K562 (cell line): ENCODE measurements around the gene TRIM47. TPM values are rescaled to one million over a fixed set of nuclear protein-coding genes. Genes with fewer than 3 reads are reported as not detected.

ENCODE experiments used
- ATF1 ChIP-seq, 2 experiments: fragments of 450-650 bp in 1 of 2; IDR thresholded peaks; 2 replicates each; pipeline ENCODE4 v1.6.1; 2016; ENCODE audit warnings: missing compliant biosample characterization in 1 of 2, missing genetic modification characterization in 1 of 2
- C11orf30 ChIP-seq: fragments of 450-650 bp; IDR thresholded peaks from 2 replicates; pipeline ENCODE4 v1.6.1; 2016; ENCODE audit warnings: low read depth, mild to moderate bottlenecking
- CBX8 ChIP-seq: fragments of 200-600 bp; sonication (generic); IDR thresholded peaks from 2 replicates; pipeline ENCODE4 v1.6.1; 2012; ENCODE audit warnings: borderline replicate concordance, mixed run types, low read depth, mild to moderate bottlenecking, moderate library complexity, mixed read lengths, low read length, control low read depth, inconsistent platforms; ENCODE audit not compliant: poor library complexity, severe bottlenecking; ENCODE audit errors: extremely low read depth
- CHCHD3 ChIP-seq: fragments of 250-450 bp; sonication (Bioruptor Pico); IDR thresholded peaks from 2 replicates; pipeline ENCODE4 v2.1.2; 2022; ENCODE audit warnings: mild to moderate bottlenecking
- DMBX1 ChIP-seq: fragments of 250-450 bp; sonication (Bioruptor Pico); IDR thresholded peaks from 2 replicates; pipeline ENCODE4 v1.8.0; 2022; ENCODE audit warnings: inconsistent platforms, mild to moderate bottlenecking, moderate library complexity, borderline replicate concordance
- E2F1 ChIP-seq: sonication (generic); formaldehyde crosslinking; IDR thresholded peaks from 2 replicates; pipeline ENCODE4 v1.8.1; 2023; ENCODE audit warnings: mild to moderate bottlenecking, missing genetic modification reagents, moderate library complexity
- ELF2 ChIP-seq: fragments of 250-450 bp; sonication (Bioruptor Pico); IDR thresholded peaks from 2 replicates; pipeline ENCODE4 v1.5.0; 2021; ENCODE audit warnings: mild to moderate bottlenecking
- ELF4 ChIP-seq: fragments of 450-650 bp; formaldehyde crosslinking; IDR thresholded peaks from 2 replicates; pipeline ENCODE4 v1.4.0; 2022; ENCODE audit warnings: missing genetic modification characterization
- ETV5 ChIP-seq: sonication (generic); formaldehyde crosslinking; IDR thresholded peaks from 2 replicates; pipeline ENCODE4 v1.4.0; 2020; ENCODE audit warnings: low read depth, mild to moderate bottlenecking, missing genetic modification reagents
- HDAC1 ChIP-seq, 2 experiments: fragments of 450-650 bp; IDR thresholded peaks; 2 replicates each; pipeline ENCODE4 v1.6.1; 2016 to 2017; ENCODE audit warnings: inconsistent platforms in 1 of 2, mild to moderate bottlenecking in 1 of 2, moderate library complexity in 1 of 2
- HDAC2 ChIP-seq: fragments of 450-650 bp; IDR thresholded peaks from 2 replicates; pipeline ENCODE4 v1.6.1; 2016; ENCODE audit warnings: mild to moderate bottlenecking
- KAT7 ChIP-seq: sonication (generic); formaldehyde crosslinking; IDR thresholded peaks from 2 replicates; pipeline ENCODE4 v1.8.0; 2022; ENCODE audit warnings: missing genetic modification reagents, mild to moderate bottlenecking, borderline replicate concordance
- KHSRP ChIP-seq: fragments of 450-650 bp; IDR thresholded peaks from 2 replicates; pipeline ENCODE4 v1.6.1; 2017
- MAZ ChIP-seq, 2 experiments: fragments of 450-650 bp in 1 of 2; sonication (generic) in 1 of 2; formaldehyde crosslinking; IDR thresholded peaks in 1 of 2; conservative IDR thresholded peaks in 1 of 2; 2 replicates each; pipeline versions ENCODE4 v1.4.0 to v1.5.0; 2020; ENCODE audit warnings: mild to moderate bottlenecking in 1 of 2, missing genetic modification reagents in 1 of 2
- POLR2G ChIP-seq: fragments of 200-400 bp; formaldehyde crosslinking; IDR thresholded peaks from 2 replicates; pipeline ENCODE4 v1.6.1; 2017; ENCODE audit warnings: low read depth, mild to moderate bottlenecking, antibody characterized with exemption, low read length, moderate library complexity
- RB1 ChIP-seq: fragments of 450-650 bp; IDR thresholded peaks from 2 replicates; pipeline ENCODE4 v1.6.1; 2017; ENCODE audit warnings: low read depth, mild to moderate bottlenecking
- SMAD2 ChIP-seq: fragments of 150-350 bp; IDR thresholded peaks from 2 replicates; pipeline ENCODE4 v1.6.1; 2014; ENCODE audit warnings: low read depth, mild to moderate bottlenecking, low read length
- SOX6 ChIP-seq: fragments of 450-650 bp; IDR thresholded peaks from 2 replicates; pipeline ENCODE4 v1.6.1; 2014; ENCODE audit warnings: mild to moderate bottlenecking
- TBP ChIP-seq: optimal IDR thresholded peaks from 2 replicates; pipeline ENCODE3; 2011; ENCODE audit warnings: low read depth, low read length, improper control_type of control experiment
- ZBTB12 ChIP-seq: fragments of 250-450 bp; sonication (Bioruptor Pico); IDR thresholded peaks from 2 replicates; pipeline ENCODE4 v1.4.0; 2020
- ZBTB17 ChIP-seq: fragments of 450-650 bp; formaldehyde crosslinking; IDR thresholded peaks from 2 replicates; pipeline ENCODE4 v1.4.0; 2020; ENCODE audit warnings: mild to moderate bottlenecking
- ZBTB7A ChIP-seq: IDR thresholded peaks from 2 replicates; pipeline ENCODE4 v1.6.1; 2011; ENCODE audit warnings: low read depth, mild to moderate bottlenecking, low read length, moderate library complexity, borderline replicate concordance; ENCODE audit not compliant: control insufficient read depth
- ZKSCAN1 ChIP-seq: fragments of 150-350 bp; IDR thresholded peaks from 2 replicates; pipeline ENCODE4 v1.6.1; 2016; ENCODE audit warnings: low read depth, low read length
- polyA plus RNA-seq, 8 experiments: library from polyadenylated mRNA; depleted of rRNA in 4 of 8; stranded (reverse) in 5 of 8; unstranded in 3 of 8; fragments of >200 nt; fragmentation: Nextera tagmentation in 2 of 8; fragmentation: Illumina TruSeq in 1 of 8; extraction: Ambion mirVana in 2 of 8; extraction: Trizol in 1 of 8; gene quantifications; 2 replicates each; pipeline versions ENCODE4 v1.2.1 to v1.2.3, GENCODE V29; 2011 to 2014; ENCODE audit warnings: inconsistent platforms in 1 of 8, missing spikeins in 1 of 8
- total RNA-seq, 7 experiments: library from RNA; depleted of rRNA in 6 of 7; stranded (reverse); fragments of >200 nt in 6 of 7; fragmentation: Illumina TruSeq in 2 of 7; extraction: Trizol in 2 of 7; gene quantifications; 2 replicates each; pipeline versions ENCODE4 v1.2.1 to v1.2.3, GENCODE V29; 2011 to 2021; ENCODE audit warnings: low replicate concordance in 1 of 7
- TF ChIP-seq, protein P1 (sequence below): fragments of 250-450 bp; sonication (Bioruptor Pico); IDR thresholded peaks from 2 replicates; pipeline ENCODE4 v1.5.0; 2020; ENCODE audit warnings: mild to moderate bottlenecking, borderline replicate concordance

The TRIM47 gene
- total and polyA plus RNA-seq, 9 of the 15 experiments (the other 6 are each of a cell fraction or from before 2014, with no cell fraction given) = 0.56 to 6.1 (median 3.2) TPM

GRCh38 chr17:75904749-75905521 lies 26.6 kb upstream of the TRIM47 start, which contains the start of gene MRPL38 (continued):
- TF ChIP-seq ZBTB7A (peak; percentile 70; the same call in 1 of the 2 replicates), E2F1 (CRISPR knock-in tag) (peak; percentile 72; the same call in 1 of the 2 replicates), RB1 (peak; percentile 95), ETV5 (peak; percentile 98), KHSRP (no peak), ZBTB17 (CRISPR knock-in tag) (peak; percentile 69), ELF2 (CRISPR knock-in tag) (peak; percentile 78; the same call in 1 of the 2 replicates), C11orf30 (peak; percentile 76), ZBTB12 (CRISPR knock-in tag) (peak; percentile 12; the same call in 1 of the 2 replicates), ELF4 (peak; percentile 40; the same call in 1 of the 2 replicates), CBX8 (no peak), HDAC2 (peak; percentile 47; the same call in 1 of the 2 replicates), HDAC1 (IDR thresholded peaks at IDR 0.05) (peak in 1 of 2 experiments; percentile 58; a peak in 1 of 4 replicates), POLR2G (peak; percentile 90), KAT7 (CRISPR knock-in tag) (peak; percentile 95; the same call in 1 of the 2 replicates), CHCHD3 (0 out of 2 replicates have a peak, but pooled peaks have one; percentile 6), MAZ (CRISPR knock-in tag; conservative IDR thresholded peaks at IDR 0.05 in 1 of 2, IDR thresholded peaks at IDR 0.05 in 1 of 2) (peak; percentile 91 to 93), DMBX1 (CRISPR knock-in tag) (0 out of 2 replicates have a peak, but pooled peaks have one; percentile 37), ZKSCAN1 (peak; percentile 62; the same call in 1 of the 2 replicates), SOX6 (peak; percentile 69), ATF1 (CRISPR knock-in tag; IDR thresholded peaks at IDR 0.05) (no peak), ATF1 (tag; IDR thresholded peaks at IDR 0.05) (peak; percentile 76), SMAD2 (no peak), TBP (peak; percentile 81)
- TF ChIP-seq, protein P1, sequence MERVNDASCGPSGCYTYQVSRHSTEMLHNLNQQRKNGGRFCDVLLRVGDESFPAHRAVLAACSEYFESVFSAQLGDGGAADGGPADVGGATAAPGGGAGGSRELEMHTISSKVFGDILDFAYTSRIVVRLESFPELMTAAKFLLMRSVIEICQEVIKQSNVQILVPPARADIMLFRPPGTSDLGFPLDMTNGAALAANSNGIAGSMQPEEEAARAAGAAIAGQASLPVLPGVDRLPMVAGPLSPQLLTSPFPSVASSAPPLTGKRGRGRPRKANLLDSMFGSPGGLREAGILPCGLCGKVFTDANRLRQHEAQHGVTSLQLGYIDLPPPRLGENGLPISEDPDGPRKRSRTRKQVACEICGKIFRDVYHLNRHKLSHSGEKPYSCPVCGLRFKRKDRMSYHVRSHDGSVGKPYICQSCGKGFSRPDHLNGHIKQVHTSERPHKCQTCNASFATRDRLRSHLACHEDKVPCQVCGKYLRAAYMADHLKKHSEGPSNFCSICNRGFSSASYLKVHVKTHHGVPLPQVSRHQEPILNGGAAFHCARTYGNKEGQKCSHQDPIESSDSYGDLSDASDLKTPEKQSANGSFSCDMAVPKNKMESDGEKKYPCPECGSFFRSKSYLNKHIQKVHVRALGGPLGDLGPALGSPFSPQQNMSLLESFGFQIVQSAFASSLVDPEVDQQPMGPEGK (CRISPR knock-in tag) = no peak
